Forelimb muscle (tissue), 1 donor: ENCODE results near the gene RNF8. TPM values are rescaled to one million over a fixed set of nuclear protein-coding genes. Genes with fewer than 3 reads are reported as not detected.

Experiments
- DNase-seq: peaks from one replicate; pipeline ENCODE4 v3.0.0-alpha.2; 2013; ENCODE audit warnings: low read depth
- polyA plus RNA-seq: library from polyadenylated mRNA; unstranded; fragments of 120-200 nt; gene quantifications from one replicate; pipeline ENCODE4 v1.2.1, GENCODE V29; 2013; ENCODE audit not compliant: insufficient read length

Gene RNF8
- polyA plus RNA-seq, 1 donor, result 15.8 TPM

DNA sequence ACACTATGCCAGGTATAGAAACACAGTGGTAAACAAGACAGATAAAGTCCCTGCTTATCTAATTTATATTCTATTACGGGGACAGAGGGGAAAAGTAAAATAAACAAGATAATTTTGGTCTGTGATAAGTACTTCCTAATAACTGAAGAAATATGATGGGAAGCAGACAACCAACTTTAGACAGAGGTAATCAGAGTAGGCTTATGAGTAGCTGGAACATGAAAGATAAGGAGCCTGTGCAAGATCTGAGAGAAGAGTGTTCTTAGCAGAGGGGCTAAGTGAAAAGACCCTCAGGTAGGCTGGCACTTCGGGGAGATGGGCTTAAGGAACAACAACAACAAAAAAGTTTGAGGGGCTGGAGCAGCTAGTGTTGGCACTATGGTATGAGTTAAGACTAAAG, 4.1 kb downstream of the RNF8 start:
- DNase-seq, result no peak

GRCh38 chr6:37359039-37359438, 5.3 kb downstream of the RNF8 start:
- DNase-seq, result no peak

- no peak for DNase-seq
Observed at GRCh38 chr6:37362101-37362828, 8.5 kb downstream of the RNF8 start.

DNA sequence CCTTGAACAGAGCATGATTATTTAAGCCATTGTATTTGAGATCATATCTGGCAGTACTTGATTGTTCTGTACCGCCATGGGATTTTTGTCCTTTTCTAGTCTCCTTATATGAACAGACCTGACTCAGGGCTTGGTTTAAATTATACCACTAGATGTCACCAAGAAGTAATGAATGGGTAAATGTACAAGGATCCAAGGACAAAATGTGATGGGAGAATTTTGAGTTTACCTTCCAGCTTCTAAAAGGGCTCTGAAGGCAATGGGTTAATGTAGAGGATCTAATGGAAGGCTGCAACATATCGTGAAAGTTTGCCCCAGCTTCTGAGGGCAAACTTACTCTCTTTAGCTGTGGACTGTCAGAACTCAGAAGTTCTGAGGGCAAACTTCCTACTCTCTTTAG, 12.0 kb downstream of the RNF8 start:
- DNase-seq, result no peak

DNA sequence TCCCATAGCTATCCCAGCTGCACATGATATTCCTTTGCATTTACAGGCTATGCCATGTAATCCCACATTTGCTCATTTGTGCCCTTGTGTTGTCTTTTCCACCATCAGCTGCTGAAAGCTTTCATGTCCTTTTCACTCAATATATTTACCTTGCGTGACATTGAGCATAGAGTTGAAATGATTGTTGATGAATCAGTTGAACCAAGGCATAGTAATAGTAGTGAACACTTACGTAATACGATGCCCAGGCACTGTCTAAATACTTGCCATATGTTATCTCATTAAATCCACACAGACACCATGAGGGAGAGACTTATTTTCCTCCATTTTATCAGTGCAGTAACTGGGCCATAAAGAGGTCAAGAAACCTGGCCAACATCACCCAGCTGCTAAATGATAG, 13.1 kb downstream of the RNF8 start:
- no peak for DNase-seq

DNA sequence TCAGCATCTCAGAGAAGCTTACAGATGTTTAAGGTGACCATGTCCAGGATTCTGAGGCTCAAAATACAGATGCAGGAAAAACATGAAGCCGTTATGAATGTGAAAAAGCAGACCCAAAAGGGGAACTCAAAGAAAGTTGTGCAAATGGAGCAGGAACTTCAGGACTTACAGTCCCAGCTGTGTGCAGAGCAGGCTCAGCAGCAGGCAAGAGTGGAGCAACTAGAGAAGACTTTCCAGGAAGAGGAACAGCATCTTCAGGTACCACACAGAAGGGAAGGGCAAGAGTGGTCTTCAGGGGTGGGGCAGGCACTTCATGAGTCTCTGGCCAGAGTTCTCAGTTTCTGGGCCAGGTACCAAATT, 15.2 kb downstream of the RNF8 start:
- no peak for DNase-seq

DNA sequence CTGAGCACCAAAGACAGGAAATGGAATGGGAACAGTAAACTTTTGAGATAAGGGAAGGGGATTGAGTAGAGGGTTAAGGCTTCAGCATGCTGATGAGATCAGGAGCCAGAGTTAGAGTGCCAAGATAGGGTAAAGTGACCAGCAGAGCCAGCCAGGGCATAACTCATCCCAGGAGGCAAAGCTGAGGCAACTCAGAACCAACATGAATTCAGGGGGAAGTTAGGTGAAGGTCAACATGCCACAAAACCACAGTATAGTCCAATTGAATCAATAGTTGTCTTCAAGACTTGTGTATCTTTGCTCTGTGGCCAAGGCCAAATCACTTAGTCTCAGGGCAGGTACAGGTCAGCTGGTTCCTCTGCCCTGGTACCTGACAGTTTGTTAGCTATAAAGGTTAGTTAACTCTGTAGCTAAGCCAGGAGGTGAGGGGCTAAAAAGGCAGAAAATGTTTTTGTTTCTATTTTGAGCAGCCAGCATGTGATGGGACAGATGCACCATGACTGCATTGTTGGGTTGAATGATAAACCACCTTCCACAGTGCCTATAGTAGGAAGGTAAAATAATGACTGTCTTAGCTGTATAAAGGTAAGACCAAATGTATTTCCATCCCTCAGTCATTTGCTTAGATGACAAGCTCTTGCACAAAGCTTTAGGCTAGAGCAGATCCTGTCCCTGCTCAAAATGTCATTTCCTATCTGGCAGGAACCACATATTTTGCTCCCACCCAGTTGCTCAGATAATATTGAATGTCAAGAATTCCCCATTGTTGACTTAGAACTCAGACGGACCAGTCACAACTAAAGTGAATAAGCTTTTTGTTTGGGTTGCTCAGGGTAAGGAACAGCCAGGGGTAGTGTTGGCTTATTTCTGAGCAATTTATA, 15.8 kb downstream of the RNF8 start:
- no peak for DNase-seq

- DNase-seq, result no peak
Observed at GRCh38 chr6:37371154-37372083, 17.6 kb downstream of the RNF8 start.

DNA sequence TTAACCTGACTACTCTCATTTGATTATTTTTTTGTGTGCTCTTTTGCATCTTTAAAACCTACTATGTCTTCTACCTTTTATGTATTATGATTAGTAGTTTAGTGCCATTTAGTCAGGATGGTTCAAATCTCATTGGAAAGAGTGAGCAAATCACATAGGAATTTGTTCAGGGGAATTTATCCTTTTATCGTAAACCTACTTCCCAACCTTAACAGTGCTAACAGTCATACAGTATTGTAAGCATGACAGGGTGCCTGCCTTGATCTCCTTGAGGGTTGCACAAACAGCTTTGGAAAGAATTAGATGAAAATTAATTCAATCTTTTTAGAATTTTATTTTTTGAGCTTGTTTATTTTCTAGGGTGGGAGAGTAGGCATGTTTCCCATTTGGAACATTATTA, 18.3 kb downstream of the RNF8 start:
- no peak for DNase-seq

GRCh38 chr6:37373822-37374471, 20.2 kb downstream of the RNF8 start:
- no peak for DNase-seq

- DNase-seq, result no peak
Observed at GRCh38 chr6:37375376-37375775, 21.6 kb downstream of the RNF8 start.

DNA sequence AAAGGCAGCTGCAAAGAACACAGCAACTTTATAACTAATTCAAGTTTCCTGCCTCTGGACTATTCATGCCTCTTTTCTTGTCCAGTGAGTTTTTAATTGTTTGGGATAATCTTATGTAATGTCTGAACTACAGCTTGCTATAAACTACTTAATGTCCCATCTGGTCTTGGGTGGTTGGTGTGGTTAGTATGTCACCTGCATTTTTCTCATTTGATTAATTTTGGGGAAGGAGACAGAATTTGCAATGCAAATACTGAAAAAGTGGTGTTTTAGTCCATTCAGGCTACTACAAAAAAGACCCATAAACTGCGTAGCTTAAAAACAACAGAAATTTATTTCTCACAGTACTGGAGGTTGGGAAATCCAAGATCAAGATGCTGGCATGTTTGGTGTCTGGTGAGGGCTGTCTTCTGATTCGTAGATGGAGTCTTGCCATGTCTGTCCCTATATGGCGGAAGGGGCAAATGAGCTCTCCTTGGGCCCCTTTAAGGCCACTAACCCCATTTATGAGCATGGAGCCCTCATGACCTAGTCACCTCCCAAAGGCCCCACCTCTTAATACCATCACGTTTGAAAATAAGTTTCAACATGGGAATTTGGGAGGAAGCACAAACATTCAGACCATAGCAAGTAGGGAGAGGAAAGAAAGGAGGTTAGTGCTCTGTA, 22.4 kb downstream of the RNF8 start:
- DNase-seq, result no peak

GRCh38 chr6:37381579-37381978, 27.8 kb downstream of the RNF8 start:
- DNase-seq, result no peak

DNA sequence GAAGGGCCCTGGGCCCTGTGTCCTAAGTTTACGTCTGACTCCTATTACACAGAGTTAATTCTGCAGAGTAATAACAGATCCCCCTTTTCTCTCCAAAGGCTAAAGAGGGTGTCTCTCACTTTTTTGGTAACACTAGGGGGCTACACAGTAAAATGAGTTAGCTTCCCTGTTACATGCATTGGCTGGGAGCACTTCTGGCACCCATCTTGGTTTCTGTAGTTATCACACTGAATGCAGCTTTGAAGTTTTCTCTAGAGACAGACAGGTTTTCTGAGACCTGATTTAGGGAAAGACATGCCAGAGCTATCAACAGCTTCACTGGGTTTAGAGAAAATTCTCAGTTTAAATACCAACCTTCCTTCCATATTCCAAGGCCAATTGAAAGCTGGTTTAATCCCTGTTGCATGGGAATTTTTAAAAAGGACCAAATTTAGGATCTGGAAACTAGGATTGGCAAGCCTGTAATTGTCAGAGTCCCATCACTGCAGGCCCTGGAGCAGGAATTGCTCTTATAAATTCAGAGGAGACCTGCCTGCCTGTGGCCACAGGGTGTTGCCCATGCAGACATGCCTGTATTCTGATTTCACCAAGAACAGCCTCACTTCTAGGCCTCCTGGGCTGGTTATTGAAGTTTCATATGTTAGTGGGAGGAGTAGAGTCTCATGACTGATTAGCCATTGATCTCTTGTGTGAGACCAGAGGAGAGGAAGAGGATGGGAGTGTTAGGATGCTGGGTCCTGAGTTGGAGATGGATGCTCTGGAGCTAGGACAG, 29.4 kb downstream of the RNF8 start:
- no peak for DNase-seq

- DNase-seq, result no peak
Observed at GRCh38 chr6:37388578-37388977, 34.8 kb downstream of the RNF8 start.

GRCh38 chr6:37389857-37390256, 36.1 kb downstream of the RNF8 start:
- no peak for DNase-seq

- no peak for DNase-seq
Observed at GRCh38 chr6:37391120-37391519, 37.3 kb downstream of the RNF8 start.

GRCh38 chr6:37392821-37393220, 39.0 kb downstream of the RNF8 start:
- DNase-seq, result no peak

GRCh38 chr6:37393381-37393929, 39.7 kb downstream of the RNF8 start:
- DNase-seq, result no peak
